Measurements from ENCODE around the gene CLDN5. TPM values are rescaled to one million over a fixed set of nuclear protein-coding genes. Genes with fewer than 3 reads are reported as not detected.
"Not testable (repeated sequence)": the region's sequence is repeated elsewhere in the genome, so short reads cannot be mapped to it uniquely, and the experiment has no call there.

The CLDN5 gene
- total RNA-seq, 1 experiment from 2014 or later: 0.44 TPM

GRCh38 chr22:19533049-19533626 lies 8.9 kb upstream of the CLDN5 start:
- Histone ChIP-seq H2BK5ac (ENCODE audit: insufficient read length, low read length) (no peak overlapping the region), H3K79me2 (ENCODE audit: insufficient read depth, low read length) (no peaks in the 10 kb centered on the region), H3K4ac (ENCODE audit: low read depth, low read length) (no peak overlapping the region), H3K79me1 (ENCODE audit: insufficient read depth, low read depth, low read length, poor library complexity, severe bottlenecking) (no peaks in the 10 kb centered on the region), H4K8ac (replicated peaks; ENCODE audit: insufficient read length, low read depth, low read length) (no peak overlapping the region), H2BK12ac (ENCODE audit: insufficient read length, low read depth, low read length) (no peak overlapping the region), H2BK20ac (ENCODE audit: low read depth, low read length, poor library complexity, severe bottlenecking) (no peak overlapping the region), H3K23me2 (ENCODE audit: insufficient read length, low read depth, low read length, poor library complexity, severe bottlenecking) (no peaks in the 10 kb centered on the region), H3K9ac (ENCODE audit: extremely low read depth, insufficient read length, low read length) (no peak overlapping the region), H3K4me2 (ENCODE audit: insufficient read depth, insufficient read length, low read length) (no peak overlapping the region), H3K27me3 (ENCODE audit: insufficient read depth, low read length) (no peaks in the 10 kb centered on the region), H2AFZ (ENCODE audit: low read length) (no peak overlapping the region), H4K5ac (ENCODE audit: insufficient read length, low read depth, low read length) (no peak overlapping the region), H3K4me1 (ENCODE audit: insufficient read depth, low read length) (no peaks in the 10 kb centered on the region), H2AK5ac (ENCODE audit: insufficient read length, low read length) (no peak overlapping the region), H3K14ac (ENCODE audit: insufficient read depth, low read length) (no peak overlapping the region), H3K56ac (ENCODE audit: insufficient read length, low read depth, low read length) (no peak overlapping the region), H3K18ac (ENCODE audit: insufficient read length, low read depth, low read length) (no peak overlapping the region), H2BK120ac (ENCODE audit: low read depth, low read length, poor library complexity, severe bottlenecking) (no peak overlapping the region), H3K27ac (ENCODE audit: insufficient read length, low read depth, low read length) (no peak overlapping the region), H3K9me3 (ENCODE audit: control insufficient read depth, low read depth, low read length) (no peaks in the 10 kb centered on the region), H3T11ph (ENCODE audit: low read length) (no peak overlapping the region), H4K91ac (ENCODE audit: insufficient read length, low read depth, low read length) (no peak overlapping the region), H2BK15ac (ENCODE audit: low read depth, low read length) (no peak overlapping the region), H3K23ac (ENCODE audit: insufficient read length, low read depth, low read length) (no peak overlapping the region), H4K20me1 (ENCODE audit: control insufficient read depth, insufficient read depth, insufficient read length) (no peaks in the 10 kb centered on the region)
- Mint-ChIP-seq H3K27ac (no peak overlapping the region), H3K4me3 (no peak overlapping the region), H3K27me3 (ENCODE audit: low read depth) (peaks cover 15% of the 10 kb centered on the region), H3K36me3 (ENCODE audit: insufficient read depth in 1 of 3, low read depth in 3 of 3) (no peaks in the 10 kb centered on the region), H3K9me3 (no peaks in the 10 kb centered on the region), H3K4me1 (peaks cover 0 to 3% of the 10 kb centered on the region in 2 experiments; a peak in 3 of 4 replicates)
- no CpG with 5 or more reads among the region's 8 CpGs for WGBS (ENCODE audit: extremely low coverage, insufficient read length, low lambda C conversion rate)
- no peak for TF ChIP-seq CTCF (conservative IDR thresholded peaks at IDR 0.05)
- no peak for DNase-seq

GRCh38 chr22:19531327-19531726 lies 7.1 kb upstream of the CLDN5 start:
- H4K91ac ChIP-seq (ENCODE audit: insufficient read length, low read depth, low read length); H3K9ac ChIP-seq (ENCODE audit: extremely low read depth, insufficient read length, low read length); H3K4ac ChIP-seq (ENCODE audit: low read depth, low read length); H2BK12ac ChIP-seq (ENCODE audit: insufficient read length, low read depth, low read length); H3K79me1 ChIP-seq (ENCODE audit: insufficient read depth, low read depth, low read length, poor library complexity, severe bottlenecking); H3K27ac Mint-ChIP-seq; H3K23me2 ChIP-seq (ENCODE audit: insufficient read length, low read depth, low read length, poor library complexity, severe bottlenecking); H3K4me3 Mint-ChIP-seq; H3K18ac ChIP-seq (ENCODE audit: insufficient read length, low read depth, low read length); H3K9me3 ChIP-seq (ENCODE audit: control insufficient read depth, low read depth, low read length); H2BK120ac ChIP-seq (ENCODE audit: low read depth, low read length, poor library complexity, severe bottlenecking); H4K5ac ChIP-seq (ENCODE audit: insufficient read length, low read depth, low read length); H3K4me2 ChIP-seq (ENCODE audit: insufficient read depth, insufficient read length, low read length); H2AK5ac ChIP-seq (ENCODE audit: insufficient read length, low read length); H2BK20ac ChIP-seq (ENCODE audit: low read depth, low read length, poor library complexity, severe bottlenecking); H2AFZ ChIP-seq (ENCODE audit: low read length); H3K27me3 ChIP-seq (ENCODE audit: insufficient read depth, low read length); H3K56ac ChIP-seq (ENCODE audit: insufficient read length, low read depth, low read length); H4K20me1 ChIP-seq (ENCODE audit: control insufficient read depth, insufficient read depth, insufficient read length); H3T11ph ChIP-seq (ENCODE audit: low read length); H3K23ac ChIP-seq (ENCODE audit: insufficient read length, low read depth, low read length); H3K14ac ChIP-seq (ENCODE audit: insufficient read depth, low read length); H3K27ac ChIP-seq (ENCODE audit: insufficient read length, low read depth, low read length); H4K8ac ChIP-seq (replicated peaks; ENCODE audit: insufficient read length, low read depth, low read length); H2BK5ac ChIP-seq (ENCODE audit: insufficient read length, low read length); H3K4me1 Mint-ChIP-seq; DNase-seq; H3K9me3 Mint-ChIP-seq; H3K79me2 ChIP-seq (ENCODE audit: insufficient read depth, low read length); H2BK15ac ChIP-seq (ENCODE audit: low read depth, low read length); H3K4me1 ChIP-seq (ENCODE audit: insufficient read depth, low read length); H3K36me3 Mint-ChIP-seq (ENCODE audit: insufficient read depth in 1 of 3, low read depth in 3 of 3): not testable (repeated sequence)
- peaks cover 30% of the 10 kb centered on the region for H3K27me3 Mint-ChIP-seq (ENCODE audit: low read depth)
- WGBS (ENCODE audit: extremely low coverage, insufficient read length, low lambda C conversion rate): no CpG with 5 or more reads among the region's 6 CpGs

All from H9 (cell line).